ENCODE measurements around the gene DLL3. TPM values are rescaled to one million over a fixed set of nuclear protein-coding genes. Genes with fewer than 3 reads are reported as not detected.

The DLL3 gene
- polyA plus RNA-seq, 5 donors, result 0.18 to 0.59 (median 0.43) TPM

GRCh38 chr19:39554701-39555311 is 56.1 kb downstream of the DLL3 start:
- no peak for DNase-seq

DNA sequence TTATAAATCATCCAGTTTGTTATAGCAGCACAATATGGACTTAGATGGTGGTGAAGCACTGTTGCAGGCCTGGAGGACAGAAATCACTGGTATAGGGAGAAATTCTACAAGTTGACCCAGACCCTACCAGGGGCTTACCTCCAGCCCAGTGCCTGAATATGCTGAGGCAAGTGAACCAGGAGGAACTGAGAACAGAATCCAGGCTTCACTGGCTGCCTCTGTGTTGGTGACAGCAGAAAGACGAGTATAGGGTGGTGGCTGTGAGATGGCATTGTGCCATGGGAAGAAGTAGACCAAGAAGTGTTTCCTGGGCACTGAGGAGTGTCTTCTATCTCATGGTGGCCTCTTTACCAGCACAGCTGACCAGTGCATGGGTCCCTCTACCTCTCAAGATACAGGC is 57.1 kb downstream of the DLL3 start:
- DNase-seq, result no peak

Other genes with a start within 250 kb of the DLL3 start
- gene IFNL2, start 230.6 kb upstream of the DLL3 start, polyA plus RNA-seq (ENCODE audit: insufficient read depth in 1 of 5, insufficient read length in 5 of 5, low replicate concordance in 1 of 5), result not detected
- not detected for gene IFNL1, start 202.5 kb upstream of the DLL3 start, polyA plus RNA-seq (ENCODE audit: insufficient read depth in 1 of 5, insufficient read length in 5 of 5, low replicate concordance in 1 of 5)
- 1 to 10 TPM; 1.3 to 3.3 (median 2.1) TPM for gene LRFN1, start 178.1 kb upstream of the DLL3 start, polyA plus RNA-seq (ENCODE audit: insufficient read depth in 1 of 5, insufficient read length in 5 of 5, low replicate concordance in 1 of 5)
- 10 to 100 TPM; 42.5 to 54.5 (median 50.2) TPM for gene GMFG, start 162.9 kb upstream of the DLL3 start, polyA plus RNA-seq (ENCODE audit: insufficient read depth in 1 of 5, insufficient read length in 5 of 5, low replicate concordance in 1 of 5)
- 100 to 1,000 TPM in 3 of 5 donors, 10 to 100 TPM in 2; 79.7 to 128 (median 117) TPM for gene SAMD4B, start 156.5 kb upstream of the DLL3 start, polyA plus RNA-seq (ENCODE audit: insufficient read depth in 1 of 5, insufficient read length in 5 of 5, low replicate concordance in 1 of 5)
- gene PAF1, start 107.8 kb upstream of the DLL3 start, polyA plus RNA-seq (ENCODE audit: insufficient read depth in 1 of 5, insufficient read length in 5 of 5, low replicate concordance in 1 of 5), result 10 to 100 TPM; 57.7 to 71.1 (median 69.7) TPM
- 10 to 100 TPM; 32.9 to 45.0 (median 34.4) TPM for gene MED29, start 107.6 kb upstream of the DLL3 start, polyA plus RNA-seq (ENCODE audit: insufficient read depth in 1 of 5, insufficient read length in 5 of 5, low replicate concordance in 1 of 5)
- gene ZFP36, start 92.1 kb upstream of the DLL3 start, polyA plus RNA-seq (ENCODE audit: insufficient read depth in 1 of 5, insufficient read length in 5 of 5, low replicate concordance in 1 of 5), result 100 to 1,000 TPM in 1 of 5 donors, 10 to 100 TPM in 4; 36.6 to 122 (median 82.1) TPM
- 10 to 100 TPM; 75.8 to 98.2 (median 89.8) TPM for gene PLEKHG2, start 86.3 kb upstream of the DLL3 start, polyA plus RNA-seq (ENCODE audit: insufficient read depth in 1 of 5, insufficient read length in 5 of 5, low replicate concordance in 1 of 5)
- gene RPS16, start 63.0 kb upstream of the DLL3 start, polyA plus RNA-seq (ENCODE audit: insufficient read depth in 1 of 5, insufficient read length in 5 of 5, low replicate concordance in 1 of 5), result 1,000 to 10,000 TPM; 1,340 to 2,075 (median 1,433) TPM
- 100 to 1,000 TPM; 112 to 153 (median 126) TPM for gene SUPT5H, start 53.4 kb upstream of the DLL3 start, polyA plus RNA-seq (ENCODE audit: insufficient read depth in 1 of 5, insufficient read length in 5 of 5, low replicate concordance in 1 of 5)
- gene TIMM50, start 18.1 kb upstream of the DLL3 start, polyA plus RNA-seq (ENCODE audit: insufficient read depth in 1 of 5, insufficient read length in 5 of 5, low replicate concordance in 1 of 5), result 10 to 100 TPM; 57.7 to 81.3 (median 69.1) TPM
- gene SELENOV, start 16.2 kb downstream of the DLL3 start, polyA plus RNA-seq (ENCODE audit: insufficient read depth in 1 of 5, insufficient read length in 5 of 5, low replicate concordance in 1 of 5), result under 1 TPM in 4 of 5 donors, not detected in 1; 0.25 to 0.51 (median 0.42) TPM
- gene EID2B, start 33.9 kb downstream of the DLL3 start, polyA plus RNA-seq (ENCODE audit: insufficient read depth in 1 of 5, insufficient read length in 5 of 5, low replicate concordance in 1 of 5), result 1 to 10 TPM; 4.1 to 5.4 (median 4.6) TPM
- 10 to 100 TPM; 11.7 to 17.9 (median 15.9) TPM for gene EID2, start 41.2 kb downstream of the DLL3 start, polyA plus RNA-seq (ENCODE audit: insufficient read depth in 1 of 5, insufficient read length in 5 of 5, low replicate concordance in 1 of 5)
- not detected for gene LGALS13, start 103.6 kb downstream of the DLL3 start, polyA plus RNA-seq (ENCODE audit: insufficient read depth in 1 of 5, insufficient read length in 5 of 5, low replicate concordance in 1 of 5)
- gene LGALS16, start 157.0 kb downstream of the DLL3 start, polyA plus RNA-seq (ENCODE audit: insufficient read depth in 1 of 5, insufficient read length in 5 of 5, low replicate concordance in 1 of 5), result not detected
- gene LGALS14, start 205.5 kb downstream of the DLL3 start, polyA plus RNA-seq (ENCODE audit: insufficient read depth in 1 of 5, insufficient read length in 5 of 5, low replicate concordance in 1 of 5), result under 1 TPM in 1 of 5 donors, not detected in 4; 0.37 TPM
- gene CLC, start 239.1 kb downstream of the DLL3 start, polyA plus RNA-seq (ENCODE audit: insufficient read depth in 1 of 5, insufficient read length in 5 of 5, low replicate concordance in 1 of 5), result 1 to 10 TPM; 1.2 to 3.1 (median 1.4) TPM